AG09309 (cell line): ENCODE results near the gene SP110.

ENCODE experiments used
- DNase-seq: peaks from one replicate; pipeline ENCODE4 v3.0.0-alpha.2; 2010; ENCODE audit warnings: low read depth
- H3K4me3 ChIP-seq: 2 replicates; pipeline ENCODE4 v1.5.1; 2011; ENCODE audit warnings: mild to moderate bottlenecking, low read depth, low read length, moderate library complexity; ENCODE audit not compliant: control insufficient read depth
- CTCF ChIP-seq: IDR thresholded peaks from 2 replicates; pipeline ENCODE4 v1.5.1; 2011; ENCODE audit warnings: mild to moderate bottlenecking, low read depth, low read length, inconsistent platforms; ENCODE audit not compliant: insufficient read depth, control insufficient read depth; ENCODE audit errors: missing control alignments

SP110 gene

GRCh38 chr2:230217424-230217823 lies 2.4 kb downstream of the SP110 start:
- no peak for TF ChIP-seq CTCF
- no peak overlapping the region for H3K4me3 ChIP-seq
- DNase-seq = no peak

GRCh38 chr2:230216489-230216888 lies 3.3 kb downstream of the SP110 start:
- TF ChIP-seq CTCF = no peak
- no peak overlapping the region for H3K4me3 ChIP-seq
- no peak for DNase-seq

GRCh38 chr2:230209422-230210051 lies 10.2 kb downstream of the SP110 start:
- no peak for TF ChIP-seq CTCF
- no peak for DNase-seq
- no peak overlapping the region for H3K4me3 ChIP-seq

GRCh38 chr2:230208576-230208975 lies 11.2 kb downstream of the SP110 start:
- H3K4me3 ChIP-seq = no peak overlapping the region
- TF ChIP-seq CTCF = no peak
- no peak for DNase-seq

GRCh38 chr2:230205721-230206120 lies 14.1 kb downstream of the SP110 start:
- H3K4me3 ChIP-seq = no peak overlapping the region
- TF ChIP-seq CTCF = no peak

GRCh38 chr2:230205034-230205433 lies 14.8 kb downstream of the SP110 start:
- TF ChIP-seq CTCF = no peak
- DNase-seq = no peak
- no peak overlapping the region for H3K4me3 ChIP-seq

More at GRCh38 chr2:230205721-230206120, 14.1 kb downstream of the SP110 start:
- no peak for DNase-seq
